Measurements from ENCODE around the gene XCL1. TPM values are rescaled to one million over a fixed set of nuclear protein-coding genes. Genes with fewer than 3 reads are reported as not detected.
"Not testable (repeated sequence)": the region's sequence is repeated elsewhere in the genome, so short reads cannot be mapped to it uniquely, and the experiment has no call there.

Gene XCL1
- total RNA-seq, 1 donor from 2014 or later: not detected

DNA sequence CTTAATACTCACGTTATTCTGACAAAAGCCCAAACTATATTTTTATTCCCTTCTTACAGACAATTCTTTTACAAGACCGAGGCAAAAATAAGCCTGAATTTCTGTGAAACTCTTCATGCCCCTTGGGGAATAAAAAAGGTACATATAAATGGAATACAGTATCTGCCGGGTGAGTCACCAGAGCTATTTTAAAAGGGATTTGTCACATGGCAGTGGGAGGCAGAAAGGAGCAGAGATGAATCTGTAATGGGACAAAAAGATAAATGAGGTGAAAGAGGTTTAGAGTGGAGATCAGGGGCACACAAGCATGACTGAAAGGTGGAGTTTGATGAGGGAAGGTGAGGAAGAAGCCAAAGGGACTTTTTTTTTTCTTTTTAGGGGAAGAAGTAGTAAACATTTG is 8.8 kb downstream of the XCL1 start:
- Mint-ChIP-seq H3K9me3 (peaks cover 8% of the 10 kb centered on the region), H3K4me1 (ENCODE audit: unreplicated experiment) (peaks cover 10% of the 10 kb centered on the region), H3K27me3 (no peaks in the 10 kb centered on the region), H3K4me3 (no peak overlapping the region), H3K36me3 (no peaks in the 10 kb centered on the region), H3K27ac (no peak overlapping the region)
- TF ChIP-seq, protein P1, sequence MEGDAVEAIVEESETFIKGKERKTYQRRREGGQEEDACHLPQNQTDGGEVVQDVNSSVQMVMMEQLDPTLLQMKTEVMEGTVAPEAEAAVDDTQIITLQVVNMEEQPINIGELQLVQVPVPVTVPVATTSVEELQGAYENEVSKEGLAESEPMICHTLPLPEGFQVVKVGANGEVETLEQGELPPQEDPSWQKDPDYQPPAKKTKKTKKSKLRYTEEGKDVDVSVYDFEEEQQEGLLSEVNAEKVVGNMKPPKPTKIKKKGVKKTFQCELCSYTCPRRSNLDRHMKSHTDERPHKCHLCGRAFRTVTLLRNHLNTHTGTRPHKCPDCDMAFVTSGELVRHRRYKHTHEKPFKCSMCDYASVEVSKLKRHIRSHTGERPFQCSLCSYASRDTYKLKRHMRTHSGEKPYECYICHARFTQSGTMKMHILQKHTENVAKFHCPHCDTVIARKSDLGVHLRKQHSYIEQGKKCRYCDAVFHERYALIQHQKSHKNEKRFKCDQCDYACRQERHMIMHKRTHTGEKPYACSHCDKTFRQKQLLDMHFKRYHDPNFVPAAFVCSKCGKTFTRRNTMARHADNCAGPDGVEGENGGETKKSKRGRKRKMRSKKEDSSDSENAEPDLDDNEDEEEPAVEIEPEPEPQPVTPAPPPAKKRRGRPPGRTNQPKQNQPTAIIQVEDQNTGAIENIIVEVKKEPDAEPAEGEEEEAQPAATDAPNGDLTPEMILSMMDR (conservative IDR thresholded peaks at IDR 0.05): no peak
- no peak for DNase-seq (ENCODE audit: extremely low spot score, unreplicated experiment)

DNA sequence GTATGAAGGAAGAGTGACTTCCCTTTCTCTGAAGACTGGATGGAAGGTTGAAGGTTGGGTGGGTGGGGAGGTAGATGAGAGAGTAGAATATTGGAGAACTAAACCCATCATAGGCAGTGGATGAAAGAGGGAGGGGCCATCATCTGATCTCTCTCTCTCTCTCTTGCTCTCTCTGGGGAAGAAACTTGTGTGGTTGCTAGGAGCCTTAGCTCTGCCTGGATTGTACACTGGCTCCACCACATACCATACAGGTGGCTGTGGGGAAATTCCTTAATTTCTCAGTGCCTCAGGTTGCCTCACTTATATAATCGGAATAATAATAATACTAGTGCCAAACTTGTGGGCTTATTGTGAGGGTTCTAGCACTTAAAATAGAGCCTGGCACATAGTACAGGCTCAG is 9.5 kb downstream of the XCL1 start:
- TF ChIP-seq, protein P1 (conservative IDR thresholded peaks at IDR 0.05): no peak
- peaks cover 8% of the 10 kb centered on the region for H3K9me3 Mint-ChIP-seq
- no peak for DNase-seq (ENCODE audit: extremely low spot score, unreplicated experiment)
- no peaks in the 10 kb centered on the region for H3K36me3 Mint-ChIP-seq
- H3K4me3 Mint-ChIP-seq: no peak overlapping the region
- peaks cover 10% of the 10 kb centered on the region for H3K4me1 Mint-ChIP-seq (ENCODE audit: unreplicated experiment)
- H3K27me3 Mint-ChIP-seq: no peaks in the 10 kb centered on the region
- H3K27ac Mint-ChIP-seq: no peak overlapping the region

DNA sequence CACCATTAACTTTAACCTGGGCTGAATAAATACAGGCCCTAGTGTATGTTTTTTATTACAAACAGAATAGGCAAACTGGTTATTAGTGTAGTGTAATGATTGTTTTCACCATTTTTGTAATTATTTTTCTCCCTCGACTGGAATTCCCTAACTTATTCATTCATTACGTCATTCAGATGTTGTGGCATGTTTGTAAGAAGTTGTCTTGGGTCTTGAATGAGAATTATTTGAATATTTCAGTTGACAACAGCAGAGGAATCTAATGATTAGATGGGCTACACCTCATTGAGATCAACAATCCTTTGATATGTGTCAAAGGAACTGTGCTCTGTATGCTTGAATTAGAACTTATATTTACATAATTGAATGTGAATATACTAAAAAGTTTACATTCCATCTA is 12.8 kb downstream of the XCL1 start:
- Mint-ChIP-seq H3K4me3 (no peak overlapping the region), H3K36me3 (no peaks in the 10 kb centered on the region), H3K27me3 (peaks cover 4% of the 10 kb centered on the region), H3K27ac (no peak overlapping the region), H3K9me3 (peaks cover 8% of the 10 kb centered on the region), H3K4me1 (ENCODE audit: unreplicated experiment) (no peaks in the 10 kb centered on the region)
- DNase-seq (ENCODE audit: extremely low spot score, unreplicated experiment): no peak
- TF ChIP-seq, protein P1 (conservative IDR thresholded peaks at IDR 0.05): no peak

DNA sequence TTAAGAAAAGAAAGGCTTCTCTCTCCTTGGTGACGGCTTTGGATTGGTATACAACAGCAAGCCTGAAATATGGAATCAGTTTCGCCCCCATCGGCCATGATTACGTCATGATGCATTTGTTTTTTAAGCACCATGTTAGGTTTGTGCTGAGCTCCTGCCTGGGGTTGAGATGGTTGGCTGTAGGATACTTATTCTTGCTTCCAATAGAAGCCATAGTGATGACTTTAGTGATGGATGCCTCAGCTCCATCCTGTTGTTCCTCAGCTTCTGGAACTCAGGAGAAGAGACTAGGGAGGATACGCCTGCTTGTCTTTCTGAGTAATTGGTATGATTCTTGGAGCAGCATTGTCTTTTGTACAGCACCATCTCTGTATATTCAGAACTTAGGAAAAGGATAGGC is 14.7 kb downstream of the XCL1 start:
- H3K27me3 Mint-ChIP-seq: peaks cover 4% of the 10 kb centered on the region
- TF ChIP-seq, protein P1 (conservative IDR thresholded peaks at IDR 0.05): no peak
- no peaks in the 10 kb centered on the region for H3K4me1 Mint-ChIP-seq (ENCODE audit: unreplicated experiment)
- H3K9me3 Mint-ChIP-seq: no peaks in the 10 kb centered on the region
- H3K27ac Mint-ChIP-seq: no peak overlapping the region
- DNase-seq (ENCODE audit: extremely low spot score, unreplicated experiment): no peak
- H3K36me3 Mint-ChIP-seq: no peaks in the 10 kb centered on the region
- no peak overlapping the region for H3K4me3 Mint-ChIP-seq

DNA sequence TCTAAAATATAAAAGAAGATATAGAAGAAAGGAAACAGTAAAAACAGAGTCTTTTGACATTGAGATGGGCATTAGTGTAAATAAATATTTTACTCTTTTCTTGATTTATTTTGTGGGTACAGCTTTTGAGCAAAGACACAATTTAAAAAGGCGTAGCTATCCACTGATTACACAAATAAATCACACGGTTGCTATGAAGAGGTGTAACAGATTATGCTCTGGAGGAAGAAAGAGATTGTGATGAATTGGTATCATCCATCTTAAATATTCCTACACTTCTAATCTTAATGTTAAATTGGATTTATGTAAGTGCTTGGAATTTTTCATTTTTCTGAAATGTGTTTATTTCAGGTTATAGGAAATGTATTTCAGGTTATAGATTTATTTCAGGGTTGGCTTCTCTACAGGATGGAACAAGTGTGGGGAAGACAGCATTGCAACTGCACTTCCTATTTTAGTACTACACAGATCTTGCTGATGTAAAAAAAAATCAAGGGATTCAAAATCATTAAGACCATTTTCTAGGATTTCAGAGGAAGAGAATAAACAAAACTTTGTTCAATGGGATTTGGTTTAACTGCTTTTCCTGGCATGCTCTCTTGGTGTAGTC is 15.3 kb downstream of the XCL1 start:
- H3K4me3 Mint-ChIP-seq: no peak overlapping the region
- H3K9me3 Mint-ChIP-seq: no peaks in the 10 kb centered on the region
- H3K4me1 Mint-ChIP-seq (ENCODE audit: unreplicated experiment): no peaks in the 10 kb centered on the region
- TF ChIP-seq, protein P1 (conservative IDR thresholded peaks at IDR 0.05): no peak
- peaks cover 4% of the 10 kb centered on the region for H3K27me3 Mint-ChIP-seq
- no peak for DNase-seq (ENCODE audit: extremely low spot score, unreplicated experiment)
- no peak overlapping the region for H3K27ac Mint-ChIP-seq
- no peaks in the 10 kb centered on the region for H3K36me3 Mint-ChIP-seq

DNA sequence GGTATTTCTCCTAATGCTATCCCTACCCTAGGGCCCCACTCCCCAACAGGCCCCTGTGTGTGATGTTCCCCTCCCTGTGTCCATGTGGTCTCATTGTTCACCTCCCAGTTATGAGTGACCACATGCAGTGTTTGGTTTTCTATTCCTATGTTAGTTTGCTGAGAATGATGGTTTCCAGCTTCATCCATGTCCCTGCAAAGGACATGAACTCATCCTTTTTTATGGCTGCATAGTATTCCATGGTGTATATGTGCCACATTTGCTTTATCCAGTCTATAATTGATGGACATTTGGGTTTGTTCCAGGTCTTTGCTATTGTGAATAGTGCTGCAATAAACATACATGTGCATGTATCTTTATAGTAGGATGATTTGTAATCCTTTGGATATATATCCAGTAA is 19.0 kb downstream of the XCL1 start:
- not testable (repeated sequence) for H3K4me1 Mint-ChIP-seq (ENCODE audit: unreplicated experiment)

More for the DNA sequence above, 19.0 kb downstream of the XCL1 start:
- H3K27me3 Mint-ChIP-seq; H3K9me3 Mint-ChIP-seq; DNase-seq (ENCODE audit: extremely low spot score, unreplicated experiment); H3K27ac Mint-ChIP-seq; H3K36me3 Mint-ChIP-seq; H3K4me3 Mint-ChIP-seq: not testable (repeated sequence)

All from type B pancreatic cell (in vitro differentiated cells).